CD4-positive, alpha-beta T cell treated with Interleukin-4 for 4 hours (primary cell): Measurements from ENCODE around the gene KCNJ14.

ENCODE experiments used
- DNase-seq: peaks from one replicate; pipeline ENCODE4 v3.0.0-alpha.2; 2020

KCNJ14 gene

DNA sequence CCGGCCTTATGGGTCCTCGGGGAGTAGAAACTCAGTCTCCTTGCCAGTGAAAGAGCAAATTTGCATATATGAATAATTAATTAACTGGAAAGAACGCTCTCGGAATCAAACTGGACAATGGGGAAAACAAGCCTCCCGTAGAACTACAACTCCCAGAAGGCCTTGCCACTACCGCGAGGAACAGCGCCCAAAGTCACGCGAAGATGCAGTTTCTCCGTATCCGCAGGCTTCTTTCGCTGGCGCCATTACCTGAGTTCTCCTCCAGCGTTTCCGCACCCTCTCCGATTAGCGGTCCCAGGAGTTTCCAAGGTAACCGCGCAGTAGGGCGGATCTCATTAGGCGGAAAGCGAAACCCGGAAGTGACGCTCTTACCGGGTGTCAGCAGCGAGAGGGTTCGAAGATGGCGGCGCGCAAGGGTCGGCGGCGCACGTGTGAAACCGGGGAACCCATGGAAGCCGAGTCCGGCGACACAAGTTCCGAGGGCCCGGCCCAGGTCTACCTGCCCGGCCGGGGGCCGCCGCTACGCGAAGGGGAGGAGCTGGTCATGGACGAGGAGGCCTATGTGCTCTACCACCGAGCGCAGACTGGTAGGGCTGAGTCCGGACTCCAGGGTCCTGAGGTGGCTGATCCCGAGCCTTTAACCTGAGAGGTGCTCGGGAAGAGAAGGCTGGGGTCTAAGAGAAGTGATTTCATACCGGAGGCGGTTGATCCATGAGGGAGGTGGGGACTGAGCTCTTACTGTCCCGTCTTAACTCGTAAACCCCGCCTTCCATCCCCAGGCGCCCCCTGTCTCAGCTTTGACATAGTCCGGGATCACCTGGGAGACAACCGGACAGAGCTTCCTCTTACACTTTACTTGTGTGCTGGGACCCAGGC is 9.5 kb upstream of the KCNJ14 start, which contains the start of gene GRWD1:
TSS of gene GRWD1 (plus strand) at position 378 of the 876 bp plus-strand sequence. CDS start at position 401, 23 bp downstream.
- DNase-seq: peak; percentile 97

DNA sequence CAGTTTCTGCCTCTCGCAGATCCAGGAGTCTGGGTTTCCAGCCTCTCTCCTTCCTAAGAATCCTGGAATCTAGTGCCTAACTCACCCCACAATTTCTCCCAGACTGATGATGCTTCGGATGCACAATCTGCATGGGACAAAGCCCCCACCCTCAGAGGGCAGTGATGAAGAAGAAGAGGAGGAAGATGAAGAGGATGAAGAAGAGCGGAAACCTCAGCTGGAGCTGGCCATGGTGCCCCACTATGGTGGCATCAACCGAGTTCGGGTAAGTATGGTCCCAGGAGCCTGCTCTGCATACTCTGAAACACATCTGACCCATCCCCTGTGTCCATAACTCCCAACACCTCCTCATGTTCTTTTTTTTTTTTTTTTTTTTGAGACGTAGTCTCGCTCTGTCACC is 8.8 kb upstream of the KCNJ14 start:
- DNase-seq: no peak

- DNase-seq: no peak
These were observed 6.8 kb upstream of the KCNJ14 start for GRCh38 chr19:48448563-48448962.

DNA sequence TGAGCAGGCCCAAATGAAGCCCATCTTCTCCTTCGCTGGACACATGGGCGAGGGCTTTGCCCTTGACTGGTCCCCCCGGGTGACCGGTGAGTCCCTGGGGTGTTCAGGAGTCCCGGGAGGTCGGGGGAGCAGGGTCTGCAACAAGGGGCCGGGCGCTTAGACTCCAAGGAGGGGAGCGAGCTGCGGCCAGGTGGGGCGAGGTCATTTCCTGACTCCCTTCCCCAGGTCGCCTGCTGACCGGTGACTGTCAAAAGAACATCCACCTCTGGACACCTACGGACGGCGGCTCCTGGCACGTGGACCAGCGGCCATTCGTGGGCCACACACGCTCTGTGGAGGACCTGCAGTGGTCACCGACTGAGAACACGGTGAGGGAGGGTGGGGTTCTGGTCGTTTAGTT is 4.9 kb upstream of the KCNJ14 start:
- DNase-seq: no peak

DNA sequence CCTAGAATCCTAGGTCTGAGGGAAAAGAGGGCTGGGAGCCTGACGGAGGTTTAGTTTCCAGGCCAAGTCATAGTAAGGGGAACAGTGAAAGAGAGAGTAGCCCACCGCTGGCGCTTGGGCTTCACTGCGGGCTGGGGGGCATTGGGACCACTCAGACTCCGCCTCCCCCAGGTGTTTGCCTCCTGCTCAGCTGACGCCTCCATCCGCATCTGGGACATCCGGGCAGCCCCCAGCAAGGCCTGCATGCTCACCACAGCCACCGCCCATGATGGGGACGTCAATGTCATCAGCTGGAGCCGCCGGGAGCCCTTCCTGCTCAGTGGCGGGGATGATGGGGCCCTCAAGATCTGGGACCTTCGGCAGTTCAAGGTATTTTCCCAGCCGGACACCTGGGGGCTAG is 4.5 kb upstream of the KCNJ14 start:
- no peak for DNase-seq

GRCh38 chr19:48451624-48452023 is 3.8 kb upstream of the KCNJ14 start:
- no peak for DNase-seq

DNA sequence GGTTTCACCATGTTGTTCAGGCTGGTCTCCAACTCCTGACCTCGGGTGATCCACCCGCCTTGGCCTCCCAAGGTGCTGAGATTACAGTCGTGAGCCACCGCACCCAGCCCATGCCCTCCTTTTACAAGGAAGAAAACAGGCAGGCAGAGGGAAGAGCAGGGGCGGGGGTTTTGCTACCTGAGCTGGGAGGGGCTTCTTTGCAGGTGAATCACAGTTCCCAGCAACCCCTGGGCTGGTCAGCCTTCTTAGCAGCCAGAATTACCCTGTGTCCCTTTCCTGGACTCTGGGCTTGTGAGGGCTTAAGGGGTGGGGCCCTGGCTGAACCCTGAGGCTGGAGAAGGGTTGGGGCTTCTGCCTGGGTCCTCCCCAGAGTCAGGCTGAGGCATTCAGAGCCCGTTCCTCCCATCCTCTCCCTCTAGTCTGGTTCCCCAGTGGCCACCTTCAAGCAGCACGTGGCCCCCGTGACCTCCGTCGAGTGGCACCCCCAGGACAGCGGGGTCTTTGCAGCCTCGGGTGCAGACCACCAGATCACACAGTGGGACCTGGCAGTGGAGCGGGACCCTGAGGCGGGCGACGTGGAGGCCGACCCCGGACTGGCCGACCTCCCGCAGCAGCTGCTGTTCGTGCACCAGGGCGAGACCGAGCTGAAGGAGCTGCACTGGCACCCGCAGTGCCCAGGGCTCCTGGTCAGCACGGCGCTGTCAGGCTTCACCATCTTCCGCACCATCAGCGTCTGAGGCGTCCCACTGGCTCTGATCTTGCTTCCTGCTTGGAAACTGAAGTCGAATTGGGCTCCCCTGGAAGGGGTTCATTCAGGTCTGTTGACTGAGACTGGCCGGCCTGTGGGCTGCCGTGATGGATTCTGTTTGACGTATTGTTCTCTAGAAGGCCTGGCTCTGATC is 2.8 kb upstream of the KCNJ14 start:
- no peak for DNase-seq

- no peak for DNase-seq
These were observed 1.1 kb upstream of the KCNJ14 start for GRCh38 chr19:48454150-48454730.

GRCh38 chr19:48455908-48456562 is 661 bp downstream of the KCNJ14 start:
- DNase-seq: no peak

DNA sequence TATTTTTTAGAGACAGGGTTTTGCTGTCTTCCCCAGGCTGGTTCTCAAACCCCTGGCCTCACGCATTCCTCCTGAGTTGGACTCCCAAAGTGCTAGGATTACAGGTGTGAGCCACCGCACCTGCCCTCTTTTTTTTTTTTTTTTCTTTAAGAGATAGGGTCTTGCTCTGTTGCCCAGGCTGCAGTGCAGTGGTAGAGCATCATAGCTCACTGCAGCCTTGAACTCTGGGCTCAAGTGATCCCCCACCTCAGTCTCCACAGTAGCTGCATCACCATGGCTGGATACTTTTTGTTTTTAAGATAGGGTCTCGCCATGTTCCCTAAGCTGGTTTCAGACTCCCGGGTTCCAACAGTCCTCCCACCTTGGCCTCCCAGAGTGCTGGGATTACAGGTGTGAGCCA is 1.5 kb downstream of the KCNJ14 start:
- no peak for DNase-seq

DNA sequence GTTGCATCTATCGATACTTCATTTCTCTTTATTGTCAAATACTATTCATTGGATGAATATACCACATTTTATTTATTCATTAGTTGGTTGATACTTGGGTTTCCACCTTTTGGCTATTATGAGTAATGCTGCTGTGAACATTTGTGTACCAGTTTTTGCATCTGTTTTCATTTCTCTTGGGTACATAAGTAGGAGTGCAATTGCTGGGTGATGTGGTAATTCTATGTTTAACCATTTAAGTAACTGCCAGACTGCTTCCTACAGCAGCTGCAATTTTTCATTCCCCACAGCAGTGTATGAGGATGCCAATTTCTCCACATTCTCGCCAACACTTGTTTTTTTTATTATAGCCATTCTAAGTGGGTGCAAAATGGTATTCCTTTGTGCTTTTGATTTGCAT is 2.6 kb downstream of the KCNJ14 start:
- DNase-seq: no peak

DNA sequence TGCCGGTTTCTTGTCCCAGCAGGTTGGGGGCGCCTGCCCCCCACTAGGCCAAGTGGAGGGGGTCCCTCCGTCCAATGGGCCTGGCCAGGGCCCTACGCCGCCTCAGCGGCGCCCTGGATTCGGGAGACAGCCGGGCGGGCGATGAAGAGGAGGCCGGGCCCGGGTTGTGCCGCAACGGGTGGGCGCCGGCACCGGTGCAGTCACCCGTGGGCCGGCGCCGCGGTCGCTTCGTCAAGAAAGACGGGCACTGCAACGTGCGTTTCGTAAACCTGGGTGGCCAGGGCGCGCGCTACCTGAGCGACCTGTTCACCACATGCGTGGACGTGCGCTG is 6.2 kb downstream of the KCNJ14 start:
- no peak for DNase-seq

DNA sequence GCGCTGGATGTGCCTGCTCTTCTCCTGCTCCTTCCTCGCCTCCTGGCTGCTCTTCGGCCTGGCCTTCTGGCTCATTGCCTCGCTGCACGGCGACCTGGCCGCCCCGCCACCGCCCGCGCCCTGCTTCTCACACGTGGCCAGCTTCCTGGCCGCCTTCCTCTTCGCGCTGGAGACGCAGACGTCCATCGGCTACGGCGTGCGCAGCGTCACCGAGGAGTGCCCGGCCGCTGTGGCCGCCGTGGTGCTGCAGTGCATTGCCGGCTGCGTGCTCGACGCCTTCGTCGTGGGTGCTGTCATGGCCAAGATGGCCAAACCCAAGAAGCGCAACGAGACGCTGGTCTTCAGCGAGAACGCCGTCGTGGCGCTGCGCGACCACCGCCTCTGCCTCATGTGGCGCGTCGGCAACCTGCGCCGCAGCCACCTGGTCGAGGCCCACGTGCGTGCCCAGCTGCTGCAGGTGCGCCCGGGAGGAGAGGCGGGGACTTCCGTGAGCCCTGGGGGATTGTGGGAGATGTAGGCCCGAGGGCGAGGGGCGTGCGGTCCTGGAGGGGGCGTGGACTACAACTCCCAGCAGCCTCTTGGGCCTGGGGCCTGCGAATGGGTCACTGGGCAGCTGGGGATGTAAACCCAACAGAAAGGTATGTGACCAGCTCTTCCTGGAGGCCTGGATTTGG is 6.7 kb downstream of the KCNJ14 start:
- DNase-seq: no peak

- DNase-seq: no peak
These were observed 9.8 kb downstream of the KCNJ14 start for GRCh38 chr19:48465215-48465614.

DNA sequence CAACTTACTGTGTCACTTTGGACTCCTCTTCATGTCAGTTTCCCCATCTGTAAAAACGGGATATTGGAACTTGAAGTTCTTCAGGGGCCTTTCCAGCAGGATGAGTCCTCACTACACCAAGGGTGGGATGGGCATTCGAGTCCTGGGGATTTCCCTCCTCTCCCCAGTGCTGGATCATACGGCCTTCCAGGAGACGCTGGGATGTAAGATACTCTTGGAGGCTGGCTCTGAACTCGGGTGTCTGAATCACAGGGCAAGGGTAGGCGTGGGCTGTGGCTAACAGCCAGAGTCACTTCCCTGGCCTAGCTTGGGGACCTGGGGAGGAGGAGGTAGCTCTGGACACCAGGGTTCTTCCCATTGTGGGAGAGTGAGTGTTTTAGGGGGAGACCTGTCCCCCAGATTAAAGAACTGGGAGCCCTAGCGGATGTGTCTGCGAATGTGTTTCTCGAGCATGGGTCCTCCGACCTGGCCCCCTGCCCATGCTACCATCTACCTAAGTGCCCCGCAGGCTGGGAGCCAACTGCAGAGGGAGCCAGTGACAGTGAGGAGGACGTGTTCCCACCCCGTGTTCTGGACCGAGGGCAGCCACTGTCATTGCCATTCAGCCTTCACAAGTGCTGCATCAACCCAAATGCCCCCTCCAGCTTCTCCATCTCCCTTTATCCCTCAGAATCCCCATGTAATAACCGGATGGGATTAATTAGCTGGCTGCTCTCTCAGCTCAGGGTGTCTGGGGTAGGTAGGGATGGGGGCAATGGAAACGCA is 11.4 kb downstream of the KCNJ14 start:
- no peak for DNase-seq

DNA sequence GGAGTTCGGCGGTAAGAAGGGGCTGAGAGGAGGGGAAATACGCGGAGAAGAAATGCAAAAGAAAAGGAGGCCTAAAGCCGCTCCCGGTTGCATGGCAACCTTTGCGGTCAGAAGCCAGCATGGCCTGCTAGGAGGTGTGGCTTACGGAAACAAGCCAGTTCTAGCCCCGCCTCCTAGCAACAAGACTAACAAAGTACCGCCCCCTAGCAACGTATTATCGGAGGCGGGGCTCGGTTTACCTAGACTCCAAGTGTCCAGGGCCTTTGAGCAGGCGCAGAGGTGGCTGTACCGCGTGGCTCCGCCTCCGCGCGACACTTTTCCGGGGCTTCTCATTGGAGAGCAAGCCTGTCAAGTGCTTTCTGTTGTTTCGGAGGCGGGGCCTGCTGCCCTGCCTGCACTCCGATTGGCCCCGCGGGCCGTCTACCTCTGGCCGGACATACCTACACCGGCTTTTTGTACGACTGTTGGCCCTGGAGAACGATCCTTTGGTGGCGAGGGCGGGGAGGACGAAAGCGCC is 13.5 kb downstream of the KCNJ14 start:
- peak; percentile 100 for DNase-seq

- peak; percentile 66 for DNase-seq
These were observed 14.0 kb downstream of the KCNJ14 start, which contains the start of gene CYTH2 for GRCh38 chr19:48469289-48469881. Gene CYTH2 (plus strand): TSS chr19:48469369. CDS start chr19:48469508, 139 bp downstream.

- no peak for DNase-seq
These were observed 14.7 kb downstream of the KCNJ14 start for GRCh38 chr19:48469934-48470680.

GRCh38 chr19:48470856-48471255 is 15.5 kb downstream of the KCNJ14 start:
- no peak for DNase-seq

DNA sequence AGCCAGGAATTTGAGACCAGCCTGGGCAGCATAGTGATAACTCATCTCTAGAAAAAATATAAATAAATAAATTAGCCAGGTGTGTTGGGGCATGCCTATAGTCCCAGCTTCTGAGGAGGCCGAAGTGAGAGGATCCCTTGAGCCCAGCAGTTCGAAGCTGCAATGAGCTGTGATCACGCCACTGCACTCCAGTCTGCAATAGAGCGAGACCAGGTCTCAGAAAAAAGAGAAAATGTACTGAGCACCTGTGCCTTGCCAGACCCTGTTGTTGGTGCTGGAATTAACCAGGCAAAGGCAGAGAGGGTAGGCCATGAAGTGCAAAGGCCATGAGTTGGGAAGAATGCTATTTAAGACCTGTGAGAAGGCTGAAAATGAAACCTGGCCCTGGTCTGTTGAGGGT is 16.5 kb downstream of the KCNJ14 start:
- no peak for DNase-seq
